Measurements from ENCODE around the gene ZNF679. TPM values are rescaled to one million over a fixed set of nuclear protein-coding genes. Genes with fewer than 3 reads are reported as not detected.
"Not testable (repeated sequence)": the region's sequence is repeated elsewhere in the genome, so short reads cannot be mapped to it uniquely, and the experiment has no call there.

Gene ZNF679
- total RNA-seq, 2 experiments from 2014 or later, result not detected

DNA sequence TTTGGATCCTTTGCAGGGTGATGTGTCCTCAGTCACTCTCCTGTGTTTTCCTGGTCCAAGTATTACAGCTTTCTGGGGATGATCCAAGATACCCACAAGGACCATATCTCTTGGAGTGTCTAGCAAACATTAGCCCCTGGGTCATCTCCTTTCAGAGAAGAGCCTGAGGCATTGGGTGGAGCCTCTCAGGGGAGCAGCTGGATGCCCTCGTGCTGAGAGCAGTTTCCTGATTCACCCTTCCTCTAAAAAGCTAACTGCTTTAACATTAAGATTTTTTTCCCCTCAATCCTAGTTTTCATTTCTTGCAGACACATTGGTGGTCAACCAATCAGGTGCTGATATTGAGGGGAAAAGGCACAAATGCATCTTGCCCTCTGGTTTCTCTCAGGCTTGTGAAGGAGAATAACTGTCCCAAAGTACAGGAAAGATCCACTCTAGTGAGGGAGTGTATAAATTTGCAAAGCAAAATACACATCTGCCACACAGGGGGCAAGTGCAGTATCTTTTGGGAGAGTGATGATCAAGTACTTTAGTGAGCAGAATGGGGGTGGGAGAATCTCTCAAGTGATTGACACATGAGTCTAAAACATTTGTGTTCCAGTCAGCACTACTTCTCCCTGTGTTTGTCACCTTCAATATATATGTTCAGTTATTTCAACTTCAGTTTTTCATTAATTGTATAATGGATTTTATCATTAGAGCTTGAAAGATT is 87.9 kb downstream of the ZNF679 start:
- H3K36me3 Mint-ChIP-seq, result peaks cover 45% of the 10 kb centered on the region
- not testable (repeated sequence) for H3K27ac Mint-ChIP-seq; DNase-seq; H3K27me3 Mint-ChIP-seq; ATAC-seq (ENCODE audit: low read depth)
- H3K4me3 Mint-ChIP-seq, result peak overlapping the region; percentile 59
- peaks cover 18% of the 10 kb centered on the region for H3K4me1 Mint-ChIP-seq
- POLR2A ChIA-PET, result interaction anchor here (1.1 to 1.6 kb wide), 2 partner anchors 9 kb away, joined by 4 to 5 read pairs; no protein-coding TSS in a partner anchor
- peaks cover 11% of the 10 kb centered on the region for H3K9me3 Mint-ChIP-seq

Other genes with a start within 250 kb of the ZNF679 start
- gene ZNF722, start 229.6 kb upstream of the ZNF679 start, total RNA-seq, result not detected
- under 1 TPM; 0.17 to 0.22 TPM for gene ZNF727, start 183.0 kb upstream of the ZNF679 start, total RNA-seq
- gene ZNF735, start 21.3 kb upstream of the ZNF679 start, total RNA-seq, result not detected
- gene ZNF736, start 85.5 kb downstream of the ZNF679 start, total RNA-seq, result 10 to 100 TPM; 38.9 to 39.6 TPM